GM10266 (cell line): ENCODE data around the gene PI4KA.

Source experiments
- DNase-seq: peaks from one replicate; pipeline ENCODE4 v3.0.0; 2012; ENCODE audit errors: extremely low spot score
- CTCF ChIP-seq: IDR thresholded peaks from 2 replicates; pipeline ENCODE4 v1.5.1; 2012; ENCODE audit warnings: mild to moderate bottlenecking, low read depth; ENCODE audit not compliant: control insufficient read depth, insufficient read depth; ENCODE audit errors: missing control alignments

The PI4KA gene

GRCh38 chr22:20802922-20803553 is 55.6 kb downstream of the PI4KA start:
- no peak for DNase-seq
- TF ChIP-seq CTCF: no peak

- no peak for DNase-seq
- TF ChIP-seq CTCF: no peak
Measured at GRCh38 chr22:20802452-20802851, 56.2 kb downstream of the PI4KA start.

DNA sequence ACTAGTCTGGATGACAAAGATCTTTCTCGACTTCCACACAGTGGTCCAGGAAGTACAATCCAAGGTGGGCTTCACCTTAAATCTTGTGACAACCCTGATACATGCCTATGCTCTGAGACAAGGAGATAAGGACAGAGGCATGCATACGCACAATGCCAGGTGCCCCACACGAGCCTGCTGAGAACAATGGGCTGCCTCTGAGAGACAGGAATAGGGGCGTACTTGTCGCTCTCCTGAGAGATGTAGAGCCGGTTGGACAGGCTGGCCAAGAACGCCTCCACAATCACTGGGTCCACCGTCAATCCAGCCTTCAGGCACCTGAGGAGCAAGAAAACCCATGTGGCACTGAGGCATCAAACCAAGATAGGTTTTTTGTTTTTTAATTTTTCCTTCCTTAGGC is 59.2 kb downstream of the PI4KA start:
- no peak for TF ChIP-seq CTCF
- no peak for DNase-seq

GRCh38 chr22:20798974-20799373 is 59.6 kb downstream of the PI4KA start:
- no peak for TF ChIP-seq CTCF
- no peak for DNase-seq

GRCh38 chr22:20798218-20798617 is 60.4 kb downstream of the PI4KA start:
- DNase-seq: no peak
- no peak for TF ChIP-seq CTCF

DNA sequence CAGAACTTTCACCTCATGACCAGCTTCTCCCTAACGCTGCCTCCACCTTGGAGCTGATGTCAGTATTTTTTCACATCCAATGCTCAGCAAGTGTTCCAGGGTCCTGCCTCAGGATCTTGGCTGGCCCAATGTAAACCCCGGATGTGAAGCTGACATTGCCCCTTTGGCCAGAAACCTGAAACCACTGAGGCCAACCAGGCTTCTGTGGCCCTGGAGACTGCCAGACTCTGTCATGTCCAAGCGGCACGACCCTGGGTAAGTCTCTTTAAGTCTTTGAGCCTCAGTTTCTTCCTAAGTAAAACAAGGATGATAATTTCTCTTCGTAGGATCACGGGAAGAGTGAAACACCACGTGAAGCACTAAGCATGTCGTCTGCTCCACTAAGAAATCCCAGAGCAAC is 61.9 kb downstream of the PI4KA start:
- no peak for TF ChIP-seq CTCF
- DNase-seq: no peak

- no peak for TF ChIP-seq CTCF
- no peak for DNase-seq
Measured at GRCh38 chr22:20794650-20795413, 63.8 kb downstream of the PI4KA start.
